Measurements from ENCODE around the gene DPCD.

DPCD gene

DNA sequence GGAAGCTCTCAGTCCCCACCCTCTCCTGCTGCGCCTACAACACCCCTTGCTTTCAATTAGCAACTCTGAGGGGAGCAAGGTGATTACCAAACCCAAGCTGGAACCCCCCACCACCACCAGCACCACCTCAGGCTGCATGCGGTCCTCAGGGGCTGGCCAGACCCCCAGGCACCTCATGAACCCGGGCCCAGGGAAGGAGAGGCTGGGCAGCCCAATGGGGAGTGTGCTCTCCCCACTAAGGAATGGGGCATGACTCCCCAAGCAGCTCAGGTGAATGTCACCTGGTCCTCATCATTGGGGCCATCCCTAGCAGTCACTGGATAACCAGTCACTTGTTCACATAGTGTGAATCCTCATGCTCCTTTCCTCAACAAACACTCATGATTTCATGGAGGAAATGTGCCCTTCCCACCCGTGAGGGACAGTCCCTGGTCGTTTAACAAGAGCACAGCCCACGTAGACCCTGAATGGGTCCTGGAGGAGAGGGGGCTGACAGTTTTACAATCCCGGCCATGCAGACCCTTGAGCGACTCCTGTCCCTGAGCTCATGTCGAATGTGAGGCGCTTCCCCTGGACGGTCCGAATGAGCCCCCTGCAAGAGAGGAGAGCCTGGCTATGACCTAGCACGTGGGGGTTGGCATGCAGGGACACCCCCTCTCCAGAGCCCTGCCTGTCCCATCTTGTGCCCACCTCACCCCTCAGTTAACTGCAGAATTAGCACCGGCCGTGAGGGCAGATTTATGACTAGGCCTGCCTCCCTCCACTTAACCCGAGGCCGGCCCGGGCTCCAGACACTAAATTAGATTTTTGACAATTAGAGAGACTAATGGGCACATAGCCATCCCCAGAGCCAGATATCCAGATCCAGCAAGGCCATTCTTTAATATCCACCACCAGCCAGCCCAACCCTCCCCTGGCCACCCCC, 29.2 kb upstream of the DPCD start:
- TF ChIP-seq, protein P1, sequence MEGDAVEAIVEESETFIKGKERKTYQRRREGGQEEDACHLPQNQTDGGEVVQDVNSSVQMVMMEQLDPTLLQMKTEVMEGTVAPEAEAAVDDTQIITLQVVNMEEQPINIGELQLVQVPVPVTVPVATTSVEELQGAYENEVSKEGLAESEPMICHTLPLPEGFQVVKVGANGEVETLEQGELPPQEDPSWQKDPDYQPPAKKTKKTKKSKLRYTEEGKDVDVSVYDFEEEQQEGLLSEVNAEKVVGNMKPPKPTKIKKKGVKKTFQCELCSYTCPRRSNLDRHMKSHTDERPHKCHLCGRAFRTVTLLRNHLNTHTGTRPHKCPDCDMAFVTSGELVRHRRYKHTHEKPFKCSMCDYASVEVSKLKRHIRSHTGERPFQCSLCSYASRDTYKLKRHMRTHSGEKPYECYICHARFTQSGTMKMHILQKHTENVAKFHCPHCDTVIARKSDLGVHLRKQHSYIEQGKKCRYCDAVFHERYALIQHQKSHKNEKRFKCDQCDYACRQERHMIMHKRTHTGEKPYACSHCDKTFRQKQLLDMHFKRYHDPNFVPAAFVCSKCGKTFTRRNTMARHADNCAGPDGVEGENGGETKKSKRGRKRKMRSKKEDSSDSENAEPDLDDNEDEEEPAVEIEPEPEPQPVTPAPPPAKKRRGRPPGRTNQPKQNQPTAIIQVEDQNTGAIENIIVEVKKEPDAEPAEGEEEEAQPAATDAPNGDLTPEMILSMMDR (IDR thresholded peaks at IDR 0.05) = no peak

DNA sequence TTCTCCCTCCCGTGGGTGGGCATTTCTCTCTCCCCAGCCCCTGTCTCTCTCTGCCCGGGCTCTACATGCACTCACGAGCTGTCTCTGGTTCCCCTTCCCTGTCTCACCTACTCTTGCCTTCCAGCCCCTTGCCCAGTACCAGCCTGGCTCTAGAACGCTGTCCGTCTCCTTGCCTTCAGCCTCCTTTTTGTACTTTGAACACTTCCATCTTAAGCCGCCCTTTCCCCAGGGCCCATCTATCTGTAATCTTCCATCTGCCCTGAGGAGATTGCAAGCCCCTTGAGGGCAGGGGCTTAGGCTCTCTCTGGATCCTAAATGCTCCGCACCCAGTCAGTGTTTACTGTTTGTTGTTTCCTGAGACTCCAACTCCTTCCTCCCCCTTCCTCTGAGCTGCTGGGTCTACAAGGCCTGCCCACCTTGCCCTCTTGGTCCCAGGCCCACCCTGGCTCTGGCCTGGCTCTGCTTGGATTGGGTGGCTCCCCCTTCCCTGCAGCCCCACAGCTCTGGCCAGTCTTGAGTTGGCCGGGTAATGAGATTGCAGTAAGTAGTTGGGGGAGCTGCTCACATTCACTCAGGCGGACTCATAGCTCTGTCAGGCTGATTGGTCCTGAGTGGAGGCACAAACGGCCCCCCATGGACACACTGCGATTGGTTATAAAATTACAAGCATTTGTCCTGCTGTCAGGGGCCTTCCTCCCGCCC, 28.4 kb upstream of the DPCD start:
- TF ChIP-seq, protein P1 (IDR thresholded peaks at IDR 0.05) = no peak

DNA sequence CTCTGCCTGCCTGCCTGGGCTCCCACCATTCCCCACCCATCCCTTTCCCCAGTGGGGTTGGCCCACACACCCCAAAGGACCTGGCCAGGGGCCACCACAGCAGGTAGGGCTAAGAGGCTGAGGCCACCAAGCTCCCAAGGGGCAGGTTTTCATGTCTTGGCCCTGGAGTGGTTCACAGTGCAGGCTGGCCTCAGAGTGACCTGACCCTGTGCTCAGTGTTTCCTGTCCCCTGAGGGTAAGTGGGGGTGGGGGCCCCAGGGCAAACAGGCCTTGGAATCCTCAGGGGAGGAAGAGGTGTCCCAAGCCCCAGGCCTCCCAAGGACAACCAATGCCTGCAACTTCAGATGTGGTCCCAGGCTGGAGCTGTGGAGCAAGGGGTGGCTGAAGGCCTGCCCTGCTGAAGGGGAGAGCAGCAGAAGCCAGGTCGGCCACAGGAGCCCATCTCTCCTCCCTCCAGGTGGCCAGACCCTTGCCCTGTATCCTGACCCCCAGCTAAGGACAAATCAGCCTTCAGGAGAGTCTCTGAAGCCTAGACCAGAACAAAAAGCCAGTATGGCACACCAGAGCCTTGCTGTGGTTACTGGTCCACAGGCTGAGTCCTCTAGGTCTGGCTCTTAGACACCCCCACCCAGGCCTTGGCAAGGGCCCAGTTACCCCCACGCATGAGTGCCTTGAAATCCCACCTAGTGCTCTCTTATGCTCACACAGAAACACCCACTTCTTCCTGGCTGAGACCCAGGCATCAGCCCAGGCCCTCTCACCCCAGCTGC, 27.6 kb upstream of the DPCD start:
- TF ChIP-seq, protein P1 (IDR thresholded peaks at IDR 0.05) = no peak

GRCh38 chr10:101561068-101561915, 26.8 kb upstream of the DPCD start:
- TF ChIP-seq, protein P1 (IDR thresholded peaks at IDR 0.05) = no peak

- TF ChIP-seq, protein P1 (IDR thresholded peaks at IDR 0.05) = no peak
These were observed 25.9 kb upstream of the DPCD start for GRCh38 chr10:101562231-101562630.

DNA sequence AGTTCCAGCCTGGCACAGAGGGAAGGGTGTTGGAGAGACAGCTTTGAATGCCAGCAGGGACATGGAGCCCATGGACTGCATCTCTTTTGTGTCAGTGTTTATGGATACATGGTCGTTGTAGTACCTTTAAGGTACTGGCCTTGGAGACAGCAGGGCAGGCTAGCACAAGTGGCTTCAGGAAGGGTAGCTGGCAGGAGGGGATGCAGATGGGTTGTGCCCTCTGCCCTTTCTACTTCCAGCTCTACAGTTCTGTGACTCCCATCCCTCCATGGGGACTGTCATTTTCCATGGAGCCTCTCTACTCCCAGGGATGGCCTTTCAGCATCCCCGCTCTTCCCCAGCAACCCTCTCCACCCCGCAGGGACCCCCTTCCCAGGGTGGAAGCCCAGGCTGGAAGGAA, 25.1 kb upstream of the DPCD start:
- TF ChIP-seq, protein P1 (IDR thresholded peaks at IDR 0.05) = no peak

All from LNCAP (cell line).